GM12872 (cell line): Measurements from ENCODE around the gene VEGFC.

Experiments used
- TF ChIP-seq, protein P1 (sequence below): IDR thresholded peaks from 3 replicates; pipeline ENCODE4 v1.5.1; 2011; ENCODE audit warnings: low read depth, mild to moderate bottlenecking, low read length, moderate library complexity; ENCODE audit not compliant: insufficient read depth

The VEGFC gene

DNA sequence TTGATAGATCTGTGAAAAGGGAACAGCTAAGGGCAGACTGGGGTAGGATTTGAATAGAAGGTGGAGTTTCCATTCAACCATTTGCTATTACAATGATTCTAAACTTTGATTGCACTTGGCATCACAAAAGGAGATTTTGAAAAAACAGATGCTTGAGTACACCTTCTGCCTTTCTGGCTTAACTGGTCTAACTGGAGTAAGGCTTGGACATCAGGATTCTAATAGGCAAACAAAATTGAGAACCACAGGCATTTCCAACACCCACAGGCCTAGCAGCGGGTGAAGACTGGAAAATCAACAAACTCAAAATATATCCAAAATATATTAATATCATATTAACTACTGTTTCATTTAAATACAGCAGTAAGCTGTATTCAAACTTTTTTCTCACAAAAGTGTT lies 1.9 kb upstream of the VEGFC start:
- TF ChIP-seq, protein P1, sequence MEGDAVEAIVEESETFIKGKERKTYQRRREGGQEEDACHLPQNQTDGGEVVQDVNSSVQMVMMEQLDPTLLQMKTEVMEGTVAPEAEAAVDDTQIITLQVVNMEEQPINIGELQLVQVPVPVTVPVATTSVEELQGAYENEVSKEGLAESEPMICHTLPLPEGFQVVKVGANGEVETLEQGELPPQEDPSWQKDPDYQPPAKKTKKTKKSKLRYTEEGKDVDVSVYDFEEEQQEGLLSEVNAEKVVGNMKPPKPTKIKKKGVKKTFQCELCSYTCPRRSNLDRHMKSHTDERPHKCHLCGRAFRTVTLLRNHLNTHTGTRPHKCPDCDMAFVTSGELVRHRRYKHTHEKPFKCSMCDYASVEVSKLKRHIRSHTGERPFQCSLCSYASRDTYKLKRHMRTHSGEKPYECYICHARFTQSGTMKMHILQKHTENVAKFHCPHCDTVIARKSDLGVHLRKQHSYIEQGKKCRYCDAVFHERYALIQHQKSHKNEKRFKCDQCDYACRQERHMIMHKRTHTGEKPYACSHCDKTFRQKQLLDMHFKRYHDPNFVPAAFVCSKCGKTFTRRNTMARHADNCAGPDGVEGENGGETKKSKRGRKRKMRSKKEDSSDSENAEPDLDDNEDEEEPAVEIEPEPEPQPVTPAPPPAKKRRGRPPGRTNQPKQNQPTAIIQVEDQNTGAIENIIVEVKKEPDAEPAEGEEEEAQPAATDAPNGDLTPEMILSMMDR, result no peak

DNA sequence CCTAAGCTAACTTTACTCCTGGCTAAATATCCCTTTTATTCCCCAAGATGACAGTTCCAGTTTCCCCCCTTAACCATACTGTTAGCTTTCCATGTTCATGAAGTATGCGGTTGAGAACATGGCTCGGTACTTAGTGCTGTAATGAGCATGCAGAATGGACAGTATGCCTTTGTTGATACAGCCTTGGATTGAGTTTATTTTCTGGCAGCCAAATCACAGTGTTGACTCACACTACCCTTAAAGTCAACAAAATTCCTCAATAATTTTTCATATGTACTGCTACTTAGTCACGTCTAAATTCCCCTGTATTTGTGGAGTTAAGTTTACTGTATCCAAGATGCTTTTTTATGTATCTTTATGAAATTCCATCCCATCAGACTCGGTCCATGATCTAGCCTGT lies 1.4 kb upstream of the VEGFC start:
- TF ChIP-seq, protein P1, result no peak

GRCh38 chr4:176793060-176793605 lies 411 bp upstream of the VEGFC start:
- TF ChIP-seq, protein P1, result no peak

DNA sequence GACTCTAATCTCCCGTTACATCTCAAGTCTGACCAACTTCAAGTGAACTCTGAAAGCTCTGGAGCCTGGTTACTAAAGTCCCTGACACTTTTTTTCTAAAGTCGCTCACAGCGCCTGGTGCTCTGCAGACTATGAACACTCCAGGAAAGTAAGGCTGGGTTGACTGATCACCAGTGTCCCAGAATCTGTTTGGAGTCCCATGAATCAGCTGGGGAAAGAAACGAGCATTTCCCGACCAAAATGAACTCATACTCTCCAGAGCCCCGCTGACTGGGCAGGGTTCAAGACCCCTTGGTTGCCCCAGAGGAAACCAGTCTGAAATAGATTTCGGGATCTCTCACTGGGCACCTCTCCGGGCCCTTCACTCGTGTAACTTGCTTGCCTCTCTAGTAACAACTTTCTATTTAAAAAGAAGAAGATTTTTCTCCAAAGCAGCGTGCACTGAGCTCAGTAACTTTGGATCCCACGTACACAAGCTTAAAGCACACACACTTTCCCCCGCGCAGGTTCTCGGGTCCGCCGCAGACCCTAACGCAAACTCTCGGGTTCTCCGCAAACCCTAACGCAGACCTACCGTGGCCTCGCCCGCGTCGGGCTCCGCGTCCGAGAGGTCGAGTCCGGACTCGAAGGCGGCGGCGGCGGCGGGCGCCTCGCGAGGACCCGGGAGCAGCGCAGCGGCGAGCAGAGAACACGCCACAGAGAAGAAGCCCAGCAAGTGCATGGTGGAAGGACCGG lies 964 bp downstream of the VEGFC start:
- TF ChIP-seq, protein P1, result no peak

DNA sequence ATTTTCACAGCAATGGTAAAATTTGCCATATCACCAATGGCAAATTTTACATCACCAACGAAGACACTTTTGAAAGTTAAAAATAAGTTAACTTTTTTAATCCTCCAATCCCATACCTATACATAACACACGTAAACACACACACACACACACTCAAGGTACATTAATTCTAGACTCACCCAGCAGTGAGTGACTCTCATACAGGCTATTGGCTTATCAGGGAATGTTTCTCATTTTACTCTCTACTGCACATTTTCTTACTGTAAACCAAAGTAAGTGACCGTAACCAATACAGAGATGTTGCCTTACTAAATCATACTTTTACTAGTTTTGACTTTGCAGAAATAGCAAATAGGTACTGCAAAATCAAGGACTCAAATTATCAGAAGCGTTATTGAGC lies 2.3 kb downstream of the VEGFC start:
- TF ChIP-seq, protein P1, result no peak

GRCh38 chr4:176789955-176790354 lies 2.8 kb downstream of the VEGFC start:
- TF ChIP-seq, protein P1, result peak; percentile 57; the same call in 2 of the 3 replicates

GRCh38 chr4:176788971-176789370 lies 3.8 kb downstream of the VEGFC start:
- TF ChIP-seq, protein P1, result no peak
